Inferior parietal cortex (tissue), 1 donor: Measurements from ENCODE around the gene AZU1.
"Not testable (repeated sequence)": the region's sequence is repeated elsewhere in the genome, so short reads cannot be mapped to it uniquely, and the experiment has no call there.

Source experiments
- DNase-seq: peaks from one replicate; pipeline ENCODE4 v3.0.0-alpha.2; 2016; ENCODE audit errors: extremely low spot score

The AZU1 gene

DNA sequence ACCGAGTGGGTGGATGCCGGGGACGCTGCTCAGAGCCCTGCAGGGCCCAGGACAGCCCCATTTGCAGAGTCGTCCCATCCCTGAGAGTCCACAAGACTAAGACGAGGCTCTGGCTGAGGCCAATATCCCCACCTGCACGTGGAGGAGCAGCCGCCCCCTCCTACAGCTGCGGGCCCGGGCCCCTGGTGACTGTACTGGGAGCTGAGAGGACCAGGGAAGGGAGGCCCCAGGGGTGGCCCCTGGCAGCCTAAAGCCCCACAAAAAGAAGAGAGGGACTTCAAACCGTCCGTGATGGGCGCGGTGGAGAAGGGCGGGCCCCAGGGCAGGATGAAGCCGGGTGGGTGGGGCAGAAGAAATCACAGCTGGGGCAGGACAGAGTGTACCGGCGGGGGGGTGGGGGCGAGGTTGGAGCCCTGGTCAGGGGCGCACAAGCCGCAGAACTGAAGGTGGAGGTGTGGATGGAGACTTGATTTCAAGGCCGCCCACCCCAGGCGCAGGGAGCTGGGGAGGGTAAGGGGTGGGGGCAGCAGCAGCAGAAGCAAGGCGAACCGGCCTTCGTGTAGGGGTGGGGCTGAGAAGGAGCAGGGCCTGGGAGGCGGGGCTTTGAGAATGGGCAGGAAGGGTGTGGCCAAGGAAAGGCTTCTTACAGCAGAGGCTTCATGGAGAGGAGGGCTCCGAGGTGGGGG lies 44.8 kb downstream of the AZU1 start:
- DNase-seq: no peak

DNA sequence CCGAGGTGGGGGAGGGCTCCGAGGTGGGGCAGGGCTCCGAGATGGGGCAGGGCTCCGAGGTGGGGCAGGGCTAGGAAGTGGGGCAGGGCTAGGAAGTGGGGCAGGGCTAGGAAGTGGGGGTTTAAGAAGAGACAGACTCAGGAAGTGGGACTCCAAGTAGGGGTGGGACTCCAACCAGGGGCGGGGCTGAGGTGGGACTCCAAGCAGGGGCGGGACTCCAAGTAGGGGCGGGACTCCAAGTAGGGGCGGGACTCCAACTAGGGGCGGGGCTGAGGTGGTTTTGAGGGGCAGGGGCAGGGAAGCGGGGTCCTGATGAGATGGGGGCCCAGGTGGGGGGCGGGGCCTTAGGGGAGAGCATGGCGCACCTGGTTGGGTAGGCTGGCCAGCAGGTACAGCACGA lies 45.4 kb downstream of the AZU1 start:
- DNase-seq: no peak

GRCh38 chr19:873561-874041 lies 46.0 kb downstream of the AZU1 start:
- DNase-seq: no peak

GRCh38 chr19:875265-875879 lies 47.7 kb downstream of the AZU1 start:
- no peak for DNase-seq

GRCh38 chr19:876089-876488 lies 48.5 kb downstream of the AZU1 start:
- DNase-seq: no peak

DNA sequence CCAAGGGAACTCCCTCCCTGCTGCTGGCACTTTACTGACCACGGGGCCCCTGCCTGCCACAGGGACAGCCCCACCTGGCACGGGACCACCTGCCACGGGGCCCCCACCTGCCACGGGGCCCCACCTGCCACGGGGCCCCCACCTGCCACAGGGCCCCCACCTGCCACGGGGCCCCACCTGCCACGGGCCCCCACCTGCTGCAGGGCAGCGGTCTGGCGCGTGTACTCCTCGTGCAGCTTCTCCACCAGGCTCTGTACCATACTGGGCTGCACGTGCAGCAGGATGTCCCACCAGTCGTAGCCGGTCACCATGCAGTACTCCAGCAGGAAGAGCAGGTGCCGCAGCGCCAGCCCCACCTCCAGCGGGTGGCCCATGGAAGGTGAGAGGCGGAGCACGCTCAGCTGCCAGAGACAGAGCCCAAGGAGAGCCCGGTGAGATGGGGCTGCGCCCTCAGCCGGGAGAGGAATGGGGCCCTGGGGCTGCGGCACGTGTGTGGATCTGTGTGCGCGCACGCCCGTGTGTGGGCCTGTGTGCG lies 49.2 kb downstream of the AZU1 start:
- DNase-seq: no peak

- not testable (repeated sequence) for DNase-seq
Measured at GRCh38 chr19:877992-878660, 50.5 kb downstream of the AZU1 start.

DNA sequence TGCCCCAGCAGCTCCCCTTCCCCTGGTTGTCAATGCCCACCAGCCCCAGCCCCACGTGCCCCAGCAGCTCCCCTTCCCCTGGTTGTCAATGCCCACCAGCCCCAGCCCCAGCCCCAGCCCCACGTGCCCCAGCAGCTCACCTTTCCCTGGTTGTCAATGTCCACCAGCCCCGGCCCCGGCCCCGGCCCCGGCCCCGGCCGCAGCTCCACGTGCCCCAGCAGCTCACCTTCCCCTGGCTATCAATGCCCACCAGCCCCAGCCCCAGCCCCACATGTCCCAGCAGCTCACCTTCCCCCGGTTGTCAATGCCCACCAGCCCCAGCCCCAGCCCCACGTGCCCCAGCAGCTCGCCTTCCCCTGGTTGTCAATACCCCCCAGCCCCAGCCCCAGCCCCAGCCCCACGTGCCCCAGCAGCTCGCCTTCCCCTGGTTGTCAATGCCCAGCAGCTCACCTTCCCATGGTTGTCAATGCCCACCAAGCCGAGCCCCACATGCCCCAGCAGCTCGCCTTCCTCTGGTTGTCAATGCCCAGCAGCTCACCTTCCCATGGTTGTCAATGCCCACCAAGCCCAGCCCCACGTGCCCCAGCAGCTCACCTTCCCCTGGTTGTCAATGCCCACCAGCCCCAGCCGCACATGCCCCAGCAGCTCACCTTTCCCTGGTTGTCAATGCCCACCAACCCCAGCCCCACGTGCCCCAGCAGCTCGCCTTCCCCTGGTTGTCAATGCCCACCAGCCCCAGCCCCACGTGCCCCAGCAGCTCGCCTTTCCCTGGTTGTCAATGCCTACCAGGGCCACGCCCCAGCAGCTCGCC lies 51.3 kb downstream of the AZU1 start:
- not testable (repeated sequence) for DNase-seq

GRCh38 chr19:879711-880438 lies 52.2 kb downstream of the AZU1 start:
- DNase-seq: no peak
